Pancreas (tissue), 10 donors: Measurements from ENCODE around the gene VWF. TPM values are rescaled to one million over a fixed set of nuclear protein-coding genes. Genes with fewer than 3 reads are reported as not detected.

Experiments used
- ATAC-seq, 4 donors: fragments of 200-7000 bp; cut with Tn5 transposase; one replicate each; pipeline versions ENCODE4 v1.8.0 to v1.9.1; 2020; ENCODE audit warnings: mild to moderate bottlenecking in 4 of 4, moderate library complexity in 4 of 4
- DNase-seq, 6 donors: peaks; one replicate each; pipeline ENCODE4 v3.0.0-alpha.2; 2020
- FAIRE-seq: peaks from 2 replicates; lab custom pipeline; 2012; peaks lifted over from hg19 to GRCh38; lab: Jason Lieb, UNC
- H3K27ac ChIP-seq, 4 donors: fragments of 200-600 bp; sonication (generic); 1 replicate in 3 of 4; 2 replicates in 1 of 4; pipeline versions ENCODE4 v1.5.0 to v1.8.0; 2020
- H3K27me3 ChIP-seq, 4 donors: fragments of 200-600 bp; one replicate each; pipeline ENCODE4 v1.8.0; 2021
- H3K36me3 ChIP-seq, 3 donors: fragments of 200-600 bp; sonication (generic) in 1 of 3; one replicate each; pipeline versions ENCODE4 v1.5.0 to v1.8.0; 2020 to 2021
- H3K4me1 ChIP-seq, 3 donors: fragments of 200-600 bp; one replicate each; pipeline ENCODE4 v1.8.0; 2021
- H3K4me3 ChIP-seq, 4 donors: fragments of 200-600 bp; sonication (generic) in 2 of 4; one replicate each; pipeline versions ENCODE4 v1.5.0 to v1.8.0; 2020 to 2021
- H3K9me3 ChIP-seq, 4 donors: fragments of 200-600 bp; one replicate each; pipeline ENCODE4 v1.8.0; 2021
- CTCF ChIP-seq, 4 donors: fragments of 200-600 bp; sonication (generic) in 3 of 4; IDR thresholded peaks; one replicate each; pipeline versions ENCODE4 v1.5.0 to v1.8.0; 2021; ENCODE audit warnings: antibody characterized with exemption in 4 of 4
- WGBS, 2 donors: extraction: QIAGEN DNeasy Blood & Tissue Kit; methylation state at CpG; one replicate each; pipeline ENCODE4 v1.1.7; 2013; 5-methylcytosine and 5-hydroxymethylcytosine counted together
- intact Hi-C, 3 donors: fragments of 100-400 bp; cut with DNase I; formaldehyde crosslinking; loops; one replicate each; pipeline versions ENCODE4 v1.11.1 to v1.14.2; 2022
- polyA plus RNA-seq, 2 donors: library from polyadenylated mRNA; stranded (reverse); fragments of 200-250 nt; gene quantifications; one replicate each; pipeline ENCODE4 v1.2.3, GENCODE V29; 2013
- total RNA-seq, 6 donors: library from RNA; stranded (reverse); fragmentation: NEBNext Ultra II Directional in 4 of 6; extraction: Animal tissue kit (Norgen Biotek cat#: 25700) in 4 of 6; gene quantifications; one replicate each; pipeline versions ENCODE4 v1.2.1 to v1.2.4, GENCODE V29; 2021 to 2023
- donor health status: healthy with polysubstance abuse.
- donor health status: DM: no; HTN: no; CAD: no; lungs with moderate emphysema.
- donor health status: DM: no; HTN: no; CAD: no.
- donor health status: control.
- donor health status: control.
- donor health status: Bipolar disorder and iron deficiency.
- donor health status: DM: yes; HTN: yes; CAD: no.
- donor health status: DM: no; HTN: no; CAD: no.
- donor health status: DM: no; HTN: no; CAD: no.
- donor health status: DM: yes; HTN: yes; CAD: no.

Gene VWF
- total and polyA plus RNA-seq, 8 donors: 15.9 to 53.1 (median 29.1) TPM

GRCh38 chr12:6076776-6077691 is 47.4 kb downstream of the VWF start:
- H3K27ac ChIP-seq: no peak overlapping the region

GRCh38 chr12:6076346-6076745 is 48.1 kb downstream of the VWF start:
- Histone ChIP-seq H3K36me3 (no peaks in the 10 kb centered on the region), H3K4me3 (no peak overlapping the region), H3K4me1 (no peaks in the 10 kb centered on the region), H3K27ac (no peak overlapping the region), H3K27me3 (peaks cover 0 to 7% (median 0%) of the 10 kb centered on the region in 4 donors), H3K9me3 (no peaks in the 10 kb centered on the region)
- intact Hi-C loops: no loop called here
- no peak for ATAC-seq
- WGBS, 2 donors: 65 to 67% methylated on average over 4 of the region's 4 CpGs
- DNase-seq: no peak
- no peak for TF ChIP-seq CTCF (IDR thresholded peaks at IDR 0.05)
- FAIRE-seq: no peak

More at GRCh38 chr12:6076776-6077691, 47.4 kb downstream of the VWF start:
- intact Hi-C loops: no loop called here
- no peak for ATAC-seq
- TF ChIP-seq CTCF (IDR thresholded peaks at IDR 0.05): no peak
- peak in 1 of 6 donors; percentile 32 for DNase-seq
- Histone ChIP-seq H3K36me3 (no peaks in the 10 kb centered on the region), H3K27me3 (peaks cover 0 to 7% (median 0%) of the 10 kb centered on the region in 4 donors), H3K4me1 (no peaks in the 10 kb centered on the region), H3K4me3 (no peak overlapping the region), H3K9me3 (no peaks in the 10 kb centered on the region)
- 90% methylated on average over 28 of the region's 28 CpGs for WGBS, 2 donors
- FAIRE-seq: no peak

- peaks cover 0 to 7% (median 0%) of the 10 kb centered on the region in 4 donors for H3K27me3 ChIP-seq
- H3K9me3 ChIP-seq: no peaks in the 10 kb centered on the region
- FAIRE-seq (no peak), DNase-seq (no peak), ATAC-seq (peak in 3 of 4 donors; percentile 32 to 73 (median 67))
- H3K4me3 ChIP-seq: no peak overlapping the region
- intact Hi-C loops: no loop called here
- no peak overlapping the region for H3K27ac ChIP-seq
- no peaks in the 10 kb centered on the region for H3K36me3 ChIP-seq
- WGBS, 2 donors: 45 to 52% methylated on average over 27 to 31 of the region's 31 CpGs
- no peak for TF ChIP-seq CTCF (IDR thresholded peaks at IDR 0.05)
- no peaks in the 10 kb centered on the region for H3K4me1 ChIP-seq
These were observed 49.4 kb downstream of the VWF start for GRCh38 chr12:6074979-6075585.

GRCh38 chr12:6074427-6074826 is 50.0 kb downstream of the VWF start:
- Histone ChIP-seq H3K36me3 (no peaks in the 10 kb centered on the region), H3K4me3 (no peak overlapping the region), H3K4me1 (no peaks in the 10 kb centered on the region), H3K27me3 (peaks cover 0 to 7% (median 0%) of the 10 kb centered on the region in 4 donors), H3K27ac (no peak overlapping the region), H3K9me3 (no peaks in the 10 kb centered on the region)
- ATAC-seq (peak in 2 of 4 donors; percentile 36 to 38), DNase-seq (no peak), FAIRE-seq (no peak)
- no peak for TF ChIP-seq CTCF (IDR thresholded peaks at IDR 0.05)
- 35 to 36% methylated on average over 4 of the region's 4 CpGs for WGBS, 2 donors
- intact Hi-C loops: no loop called here
